Thyroid gland (tissue), 4 donors: ENCODE measurements around the gene ACADVL.

Experiments
- CTCF ChIP-seq, 6 experiments: fragments of 200-600 bp in 3 of 6; fragments of 450-650 bp in 3 of 6; sonication (generic) in 3 of 6; IDR thresholded peaks; one replicate each; pipeline ENCODE4 v1.5.1; 2016 to 2019; ENCODE audit warnings: antibody characterized with exemption in 6 of 6, mild to moderate bottlenecking in 2 of 6, inconsistent platforms in 1 of 6, moderate library complexity in 1 of 6
- POLR2A ChIP-seq, 2 donors: fragments of 450-650 bp; IDR thresholded peaks; one replicate each; pipeline ENCODE4 v1.6.1; 2017; ENCODE audit warnings: antibody characterized with exemption in 2 of 2, mild to moderate bottlenecking in 2 of 2, moderate library complexity in 1 of 2

- TF ChIP-seq CTCF (IDR thresholded peaks at IDR 0.05) (no peak), POLR2A (IDR thresholded peaks at IDR 0.05) (no peak)
These were observed 36.2 kb upstream of the ACADVL start for GRCh38 chr17:7183433-7184090.
